Endometrium (tissue), 2 donors: Measurements from ENCODE around the gene CHRNA10.

Experiments
- FAIRE-seq: peaks from 2 replicates; lab custom pipeline; 2012; peaks lifted over from hg19 to GRCh38; lab: Jason Lieb, UNC
- donor health status: control.
- donor health status: control.

CHRNA10 gene

GRCh38 chr11:3631331-3631730 is 39.9 kb downstream of the CHRNA10 start:
- FAIRE-seq: no peak

GRCh38 chr11:3627291-3627690 is 43.9 kb downstream of the CHRNA10 start:
- FAIRE-seq: no peak

- FAIRE-seq: no peak
Measured at GRCh38 chr11:3626250-3626960, 44.8 kb downstream of the CHRNA10 start.

GRCh38 chr11:3623767-3624458 is 47.3 kb downstream of the CHRNA10 start:
- FAIRE-seq: no peak

- FAIRE-seq: no peak
Measured at GRCh38 chr11:3623121-3623520, 48.1 kb downstream of the CHRNA10 start.

DNA sequence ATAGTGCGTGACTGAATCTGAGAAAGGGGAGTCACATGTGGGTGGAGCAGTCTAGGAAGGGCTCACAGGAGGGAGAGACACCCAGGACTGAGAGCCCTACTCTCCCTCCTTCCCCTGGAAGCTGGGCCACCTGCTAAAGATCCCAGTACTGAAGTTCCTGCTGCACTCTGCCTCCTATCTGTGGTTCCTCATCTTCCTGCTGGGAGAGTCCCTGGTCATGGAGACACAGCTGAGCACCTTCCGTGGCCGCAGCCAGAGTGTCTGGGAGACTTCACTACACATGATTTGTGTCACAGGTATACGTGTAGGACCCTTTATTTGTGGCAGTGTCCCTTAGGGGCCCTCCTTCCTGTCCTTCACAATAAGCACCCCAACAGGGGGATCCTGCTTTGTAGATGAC is 48.7 kb downstream of the CHRNA10 start:
- no peak for FAIRE-seq

- no peak for FAIRE-seq
Measured at GRCh38 chr11:3617990-3618389, 53.2 kb downstream of the CHRNA10 start.

GRCh38 chr11:3616721-3617460 is 54.3 kb downstream of the CHRNA10 start:
- FAIRE-seq: no peak

DNA sequence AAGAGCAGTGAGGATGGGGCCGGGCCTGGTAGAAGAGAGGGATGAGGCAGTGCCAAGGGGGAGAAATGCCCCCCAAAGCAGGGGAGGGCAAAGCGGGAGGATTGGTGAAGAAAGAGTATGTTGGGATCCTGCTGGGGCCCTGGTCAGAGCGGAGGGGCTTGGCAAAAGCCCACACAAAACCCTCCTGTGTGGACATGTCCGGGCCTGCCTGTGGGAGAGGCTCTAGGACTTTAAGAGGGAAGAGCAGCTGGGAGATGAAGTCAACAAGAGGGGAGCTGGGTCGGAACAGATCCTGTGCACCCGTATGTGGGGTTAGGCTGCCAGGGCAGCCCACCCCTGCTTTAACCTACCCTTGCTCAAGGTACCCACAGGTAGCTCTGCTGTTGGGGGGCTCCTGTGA is 55.2 kb downstream of the CHRNA10 start:
- FAIRE-seq: no peak
